IPS-18a (cell line): ENCODE data around the gene IL27RA.

Experiments
- H3K27ac ChIP-seq: one replicate; pipeline ENCODE4 v1.5.1; 2013; ENCODE audit warnings: low read length
- H3K27me3 ChIP-seq: one replicate; pipeline ENCODE4 v1.6.1; 2013; ENCODE audit warnings: mild to moderate bottlenecking, low read length; ENCODE audit not compliant: control insufficient read depth, insufficient read depth
- H3K36me3 ChIP-seq: one replicate; pipeline ENCODE4 v1.6.1; 2013; ENCODE audit warnings: low read depth, low read length; ENCODE audit not compliant: control insufficient read depth
- H3K4me1 ChIP-seq: one replicate; pipeline ENCODE4 v1.6.1; 2013; ENCODE audit warnings: low read depth, low read length; ENCODE audit not compliant: control insufficient read depth
- H3K4me3 ChIP-seq: one replicate; pipeline ENCODE4 v1.5.1; 2013; ENCODE audit warnings: low read length
- H3K9ac ChIP-seq: one replicate; pipeline ENCODE4 v1.6.1; 2013; ENCODE audit warnings: mild to moderate bottlenecking, low read length, moderate library complexity
- H3K9me3 ChIP-seq: one replicate; pipeline ENCODE4 v1.6.1; 2013; ENCODE audit warnings: low read depth, low read length; ENCODE audit not compliant: control insufficient read depth

The IL27RA gene

DNA sequence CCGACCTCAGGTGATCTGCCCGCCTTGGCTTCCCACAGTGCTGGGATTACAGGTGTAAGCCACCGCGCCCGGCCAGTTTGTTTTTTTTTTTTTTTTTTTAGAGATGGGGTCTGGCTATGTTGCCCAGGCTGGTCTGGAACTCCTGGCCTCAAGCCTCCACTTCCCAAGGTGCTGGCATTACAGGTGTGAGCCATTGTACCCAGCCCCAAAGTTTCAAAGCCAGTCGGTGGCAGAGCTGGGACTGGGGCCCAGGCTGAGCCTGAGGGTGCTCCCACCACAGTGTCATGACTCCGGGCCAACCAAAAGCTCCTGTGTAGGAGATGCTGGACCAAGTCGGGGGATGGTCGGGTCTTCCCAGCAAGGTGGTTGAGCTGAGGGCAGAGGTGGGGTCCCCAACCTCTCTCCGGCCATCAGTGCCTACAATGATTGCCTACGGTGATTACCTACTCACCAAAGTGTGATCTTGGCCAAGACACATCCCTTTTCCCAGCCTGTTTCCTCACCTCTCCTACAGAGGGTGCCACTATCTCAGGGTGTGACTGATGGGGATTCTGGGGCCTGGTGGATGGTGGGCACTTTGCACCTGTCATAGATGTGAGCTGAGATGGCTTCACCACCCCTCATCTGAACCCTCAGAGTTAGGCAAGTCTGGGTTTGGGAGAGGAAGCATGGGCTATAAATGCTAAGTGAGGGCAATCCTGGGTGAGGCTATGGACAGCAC, 64.9 kb downstream of the IL27RA start:
- Histone ChIP-seq H3K27me3 (no peaks in the 10 kb centered on the region), H3K36me3 (peaks cover 6% of the 10 kb centered on the region), H3K27ac (no peak overlapping the region), H3K9ac (no peak overlapping the region), H3K9me3 (peaks cover 9% of the 10 kb centered on the region), H3K4me3 (no peak overlapping the region), H3K4me1 (peaks cover 4% of the 10 kb centered on the region)

DNA sequence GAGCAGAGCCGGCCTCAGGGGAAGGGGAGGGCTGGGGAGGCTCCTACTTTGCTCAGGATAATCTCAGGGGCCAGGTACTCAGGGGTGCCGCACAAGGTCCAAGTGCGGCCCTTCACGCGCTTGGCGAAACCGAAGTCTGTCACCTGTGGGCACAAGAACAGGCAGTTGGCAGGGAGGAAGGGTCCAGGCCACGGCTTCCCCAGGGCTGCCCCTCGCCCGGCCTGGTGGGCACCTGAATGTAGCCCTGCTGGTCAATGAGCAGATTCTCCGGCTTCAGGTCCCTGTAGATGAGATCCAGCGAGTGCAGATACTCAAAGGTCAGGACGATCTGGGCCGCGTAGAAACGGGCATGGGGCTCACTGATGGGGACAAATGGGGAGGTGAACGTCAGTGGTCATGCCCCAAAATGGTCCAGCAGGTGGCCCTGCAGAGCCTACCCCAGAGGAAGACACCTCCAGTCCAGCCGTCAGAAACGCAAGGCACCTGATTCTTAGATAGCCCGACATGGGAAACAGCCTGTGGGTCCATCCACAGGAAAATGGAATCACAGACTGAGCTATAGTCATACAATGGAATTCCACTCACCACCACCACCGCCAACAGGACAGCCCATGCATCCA, 66.1 kb downstream of the IL27RA start:
- no peak overlapping the region for H3K9ac ChIP-seq
- H3K4me3 ChIP-seq, result no peak overlapping the region
- peaks cover 9% of the 10 kb centered on the region for H3K9me3 ChIP-seq
- H3K36me3 ChIP-seq, result peaks cover 6% of the 10 kb centered on the region
- no peaks in the 10 kb centered on the region for H3K27me3 ChIP-seq
- H3K27ac ChIP-seq, result no peak overlapping the region
- no peaks in the 10 kb centered on the region for H3K4me1 ChIP-seq

DNA sequence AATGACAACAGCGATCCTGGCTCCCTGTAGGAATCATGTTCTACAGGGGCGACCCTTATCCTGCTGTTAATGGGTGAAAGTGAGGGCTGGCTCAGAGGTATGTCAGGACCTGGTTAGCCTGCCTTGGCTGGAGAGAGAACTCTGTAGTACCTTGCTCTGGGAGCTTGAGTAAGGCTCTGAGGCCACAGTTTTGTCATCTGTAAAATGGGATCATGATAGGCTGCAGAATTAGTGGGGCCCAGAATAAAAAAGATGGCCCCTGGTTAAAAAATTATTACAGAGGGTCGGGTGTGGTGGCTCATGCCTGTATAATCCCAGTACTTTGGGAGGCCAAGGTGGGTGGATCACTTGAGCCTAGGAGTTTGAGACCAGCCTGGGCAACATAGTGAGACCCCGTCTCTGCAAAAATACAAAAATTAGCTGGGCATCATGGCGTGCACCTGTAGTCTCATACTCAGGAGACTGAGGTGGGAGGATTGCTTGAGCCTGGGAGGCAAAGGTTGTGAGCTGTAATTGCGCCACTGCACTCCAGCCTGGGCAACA, 69.5 kb downstream of the IL27RA start:
- Histone ChIP-seq H3K4me1 (no peaks in the 10 kb centered on the region), H3K9me3 (no peaks in the 10 kb centered on the region)

DNA sequence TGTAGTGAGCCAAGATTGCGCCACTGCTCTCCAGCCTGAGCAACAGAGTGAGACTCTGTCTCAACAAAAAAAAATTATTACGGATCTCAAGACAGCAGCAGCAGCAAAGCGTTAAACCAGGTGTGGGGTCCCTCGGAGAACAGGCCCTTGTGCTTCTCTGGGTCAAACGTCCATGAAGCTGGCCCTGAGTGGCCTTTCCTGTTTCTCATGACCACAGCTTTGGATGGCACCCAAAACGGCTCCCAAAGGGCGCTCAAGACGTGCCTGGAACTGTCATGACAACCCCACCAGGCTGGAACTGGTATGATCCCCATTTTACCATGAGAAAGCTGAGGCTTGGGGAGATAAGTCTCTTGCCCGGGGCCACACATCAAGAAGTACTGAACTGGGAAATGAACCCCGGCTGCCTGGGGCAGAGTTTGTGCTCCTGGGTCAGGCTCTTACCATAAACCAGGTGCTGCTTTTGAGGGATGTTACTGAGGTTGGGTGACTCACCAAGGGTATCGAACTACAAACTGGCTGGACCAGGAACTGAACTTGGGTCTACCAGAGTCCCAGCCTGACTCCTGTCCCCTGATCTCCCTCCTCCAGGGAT, 70.6 kb downstream of the IL27RA start:
- Histone ChIP-seq H3K4me3 (no peak overlapping the region), H3K27ac (no peak overlapping the region), H3K27me3 (no peaks in the 10 kb centered on the region), H3K36me3 (peaks cover 3% of the 10 kb centered on the region), H3K4me1 (no peaks in the 10 kb centered on the region), H3K9ac (no peak overlapping the region), H3K9me3 (no peaks in the 10 kb centered on the region)

More for the DNA sequence above, 69.5 kb downstream of the IL27RA start:
- no peak overlapping the region for H3K27ac ChIP-seq
- H3K36me3 ChIP-seq, result peaks cover 6% of the 10 kb centered on the region
- H3K9ac ChIP-seq, result no peak overlapping the region
- no peak overlapping the region for H3K4me3 ChIP-seq
- no peaks in the 10 kb centered on the region for H3K27me3 ChIP-seq

DNA sequence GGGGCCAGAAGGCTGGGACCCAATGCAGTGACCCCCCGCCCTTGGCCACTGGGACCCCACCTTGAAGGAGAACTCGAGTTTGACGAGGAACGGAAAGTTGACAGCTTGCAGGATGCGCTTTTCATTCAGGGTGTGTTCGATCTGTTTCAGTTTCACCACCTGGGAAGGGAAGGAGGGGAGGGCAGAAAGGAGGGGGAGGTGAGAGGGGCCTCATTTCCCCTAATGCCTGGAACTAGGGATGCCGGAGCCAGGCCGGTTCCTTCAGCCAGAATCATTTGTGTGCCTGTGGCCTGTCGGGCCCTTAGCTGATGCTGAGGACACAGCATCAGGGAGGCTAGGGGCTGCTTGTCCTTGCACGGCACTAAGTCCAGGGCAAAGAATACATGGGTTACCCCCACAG, 71.2 kb downstream of the IL27RA start:
- Histone ChIP-seq H3K4me3 (no peak overlapping the region), H3K27ac (no peak overlapping the region), H3K36me3 (peaks cover 3% of the 10 kb centered on the region), H3K27me3 (no peaks in the 10 kb centered on the region), H3K4me1 (no peaks in the 10 kb centered on the region), H3K9ac (no peak overlapping the region), H3K9me3 (no peaks in the 10 kb centered on the region)
